Activated CD8-positive, alpha-beta T cell treated with anti-CD3 and anti-CD28 coated beads for 36 hours (primary cell): ENCODE data around the gene TAC3. TPM values are rescaled to one million over a fixed set of nuclear protein-coding genes. Genes with fewer than 3 reads are reported as not detected.
A peak's percentile ranks its signal among the peaks of the same experiment; 100 is the strongest.

Experiments
- ATAC-seq: fragments of 200-7000 bp; cut with Tn5 transposase; one replicate; pipeline ENCODE4 v1.10.0; 2021; ENCODE audit warnings: mild to moderate bottlenecking, moderate library complexity
- CTCF ChIA-PET: fragments of 350-600 bp; sonication (Branson Sonifier 250); formaldehyde crosslinking; loops from one replicate; lab custom pipeline; 2021; ENCODE audit warnings: antibody characterized with exemption; lab: Charles Lee
- POLR2A ChIA-PET: fragments of 350-600 bp; sonication (Branson Sonifier 250); formaldehyde crosslinking; loops from one replicate; lab custom pipeline; 2021; ENCODE audit warnings: antibody characterized with exemption; lab: Charles Lee
- DNase-seq: peaks from one replicate; pipeline ENCODE4 v3.0.0-alpha.2; 2020
- H3K27ac Mint-ChIP-seq: one replicate; pipeline ENCODE4 v1.8.0; 2021; ENCODE audit warnings: mild to moderate bottlenecking, mixed read lengths
- H3K27me3 Mint-ChIP-seq: one replicate; pipeline ENCODE4 v1.8.0; 2021; ENCODE audit warnings: mixed read lengths
- H3K36me3 Mint-ChIP-seq: one replicate; pipeline ENCODE4 v1.8.0; 2021; ENCODE audit warnings: low read depth, mixed read lengths
- H3K4me1 Mint-ChIP-seq: one replicate; pipeline ENCODE4 v1.8.0; 2021; ENCODE audit warnings: low read depth, mixed read lengths
- H3K4me3 Mint-ChIP-seq: one replicate; pipeline ENCODE4 v1.8.0; 2021; ENCODE audit warnings: mild to moderate bottlenecking, moderate library complexity, mixed read lengths
- H3K9me3 Mint-ChIP-seq: one replicate; pipeline ENCODE4 v1.8.0; 2021; ENCODE audit warnings: mixed read lengths
- intact Hi-C: fragments of 100-400 bp; cut with micrococcal nuclease; formaldehyde crosslinking; loops from one replicate; pipeline ENCODE4 v1.10.0; 2022
- total RNA-seq, 2 experiments: library from RNA; stranded (reverse); gene quantifications; one replicate each; pipeline ENCODE4 v1.2.3, GENCODE V29; 2021
- TF ChIP-seq, protein P1 (sequence below): fragments of 200-600 bp; IDR thresholded peaks from one replicate; pipeline ENCODE4 v1.8.0; 2022; ENCODE audit warnings: antibody characterized with exemption, mild to moderate bottlenecking

The TAC3 gene
- total RNA-seq, 2 experiments from 2014 or later, result 0.34 to 0.54 TPM

DNA sequence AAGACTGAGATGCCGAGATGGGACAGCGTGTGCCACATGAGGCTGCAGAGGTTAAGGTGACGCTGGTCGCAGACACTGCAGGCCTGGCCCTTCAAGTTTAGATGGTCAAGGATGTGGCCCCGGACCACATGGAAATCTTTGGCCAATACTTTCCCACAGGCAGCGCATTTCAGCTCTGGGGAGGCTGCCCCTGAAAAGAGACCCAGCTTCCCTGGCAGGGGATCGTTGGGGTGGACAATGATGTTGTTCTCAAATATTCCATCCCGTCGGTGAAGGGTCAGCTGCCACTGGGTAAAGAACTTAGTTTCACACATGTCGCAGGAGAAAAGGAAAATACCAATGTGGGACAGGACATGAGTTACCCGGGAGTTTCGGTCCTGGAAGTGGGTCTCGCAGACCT lies 12.9 kb downstream of the TAC3 start:
- intact Hi-C loops, result no loop called here
- Mint-ChIP-seq H3K36me3 (peaks cover 41% of the 10 kb centered on the region), H3K4me1 (peaks cover 64% of the 10 kb centered on the region), H3K27ac (no peak overlapping the region), H3K27me3 (no peaks in the 10 kb centered on the region), H3K4me3 (no peak overlapping the region), H3K9me3 (no peaks in the 10 kb centered on the region)
- POLR2A ChIA-PET, result interaction anchor here (1.1 to 4.9 kb wide), 6 partner anchors 9 to 276 kb away, joined by 3 to 25 read pairs (median 4); partner anchors contain the start of genes LRP1 and STAT6
- TF ChIP-seq, protein P1, sequence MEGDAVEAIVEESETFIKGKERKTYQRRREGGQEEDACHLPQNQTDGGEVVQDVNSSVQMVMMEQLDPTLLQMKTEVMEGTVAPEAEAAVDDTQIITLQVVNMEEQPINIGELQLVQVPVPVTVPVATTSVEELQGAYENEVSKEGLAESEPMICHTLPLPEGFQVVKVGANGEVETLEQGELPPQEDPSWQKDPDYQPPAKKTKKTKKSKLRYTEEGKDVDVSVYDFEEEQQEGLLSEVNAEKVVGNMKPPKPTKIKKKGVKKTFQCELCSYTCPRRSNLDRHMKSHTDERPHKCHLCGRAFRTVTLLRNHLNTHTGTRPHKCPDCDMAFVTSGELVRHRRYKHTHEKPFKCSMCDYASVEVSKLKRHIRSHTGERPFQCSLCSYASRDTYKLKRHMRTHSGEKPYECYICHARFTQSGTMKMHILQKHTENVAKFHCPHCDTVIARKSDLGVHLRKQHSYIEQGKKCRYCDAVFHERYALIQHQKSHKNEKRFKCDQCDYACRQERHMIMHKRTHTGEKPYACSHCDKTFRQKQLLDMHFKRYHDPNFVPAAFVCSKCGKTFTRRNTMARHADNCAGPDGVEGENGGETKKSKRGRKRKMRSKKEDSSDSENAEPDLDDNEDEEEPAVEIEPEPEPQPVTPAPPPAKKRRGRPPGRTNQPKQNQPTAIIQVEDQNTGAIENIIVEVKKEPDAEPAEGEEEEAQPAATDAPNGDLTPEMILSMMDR, result no peak
- CTCF ChIA-PET, result interaction anchor here (0.8 to 9.9 kb wide), 15 partner anchors 9 to 249 kb away, joined by 3 to 123 read pairs (median 11); partner anchors contain the start of gene STAT6
- no peak for ATAC-seq
- no peak for DNase-seq

- Mint-ChIP-seq H3K9me3 (no peaks in the 10 kb centered on the region), H3K27ac (no peak overlapping the region), H3K4me1 (peaks cover 54% of the 10 kb centered on the region), H3K27me3 (no peaks in the 10 kb centered on the region), H3K36me3 (peaks cover 45% of the 10 kb centered on the region), H3K4me3 (no peak overlapping the region)
- ChIA-PET CTCF (interaction anchor here (0.6 to 9.9 kb wide), 53 partner anchors 8 to 487 kb away, joined by 3 to 123 read pairs (median 4); partner anchors contain the start of genes HSD17B6, LRP1, PRIM1 and STAT6), POLR2A (interaction anchor here (0.8 to 4.9 kb wide), 3 partner anchors 64 to 110 kb away, joined by 3 to 25 read pairs (median 3); partner anchors contain the start of gene STAT6)
- intact Hi-C loops, result no loop called here
- peak; percentile 25 for ATAC-seq
- TF ChIP-seq, protein P1, result peak; percentile 84
- DNase-seq, result peak; percentile 84
Observed at GRCh38 chr12:57001448-57001906, 14.9 kb downstream of the TAC3 start.

DNA sequence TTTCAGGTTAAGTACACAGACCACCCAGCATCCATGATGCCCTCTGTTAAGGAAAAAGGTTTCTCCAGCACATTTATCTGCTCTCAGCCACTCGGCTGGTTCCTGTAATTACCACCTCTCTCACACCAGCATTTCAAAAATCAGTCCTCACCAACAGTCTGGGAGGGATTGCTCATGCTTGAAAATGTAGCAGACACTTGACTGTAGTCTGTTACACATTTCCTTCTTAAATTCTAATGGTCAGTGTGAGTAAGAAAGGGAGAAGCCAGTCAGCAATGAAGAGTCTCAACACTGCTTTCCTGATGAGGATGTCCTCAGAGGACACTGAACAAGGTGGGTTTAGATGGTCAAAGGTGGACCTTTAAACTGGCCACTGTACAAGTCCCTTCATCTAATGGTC lies 15.9 kb downstream of the TAC3 start:
- DNase-seq, result no peak
- Mint-ChIP-seq H3K9me3 (no peaks in the 10 kb centered on the region), H3K27me3 (no peaks in the 10 kb centered on the region), H3K4me3 (no peak overlapping the region), H3K36me3 (peaks cover 50% of the 10 kb centered on the region), H3K27ac (peak overlapping the region; percentile 2), H3K4me1 (peaks cover 52% of the 10 kb centered on the region)
- peak; percentile 29 for ATAC-seq
- CTCF ChIA-PET, result interaction anchor here (0.7 to 9.9 kb wide), 14 partner anchors 12 to 251 kb away, joined by 3 to 123 read pairs (median 16); partner anchors contain the start of genes LRP1 and STAT6
- TF ChIP-seq, protein P1, result no peak
- POLR2A ChIA-PET, result interaction anchor here (1.5 kb wide), 1 partner anchor 17 kb away, joined by 4 read pairs; the partner anchor contains the start of gene TAC3
- intact Hi-C loops, result no loop called here

DNA sequence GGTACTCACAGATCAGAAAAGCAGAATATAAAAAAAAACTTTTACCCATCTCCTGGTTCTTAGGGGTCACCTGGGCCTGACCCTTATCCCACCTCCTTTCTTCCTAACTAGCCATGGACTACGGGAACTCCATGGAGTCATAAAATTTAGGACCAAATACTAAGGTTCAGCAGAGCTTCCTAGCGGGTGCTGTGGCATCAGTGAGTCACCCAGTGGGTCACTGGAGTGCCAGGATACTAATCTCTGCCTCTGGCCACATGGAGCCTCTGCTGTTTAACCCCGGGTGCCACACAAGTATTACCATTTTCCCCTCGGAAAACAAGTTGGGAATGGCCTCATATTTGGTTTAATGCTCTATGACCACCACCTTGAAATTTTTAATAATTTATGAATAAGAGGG lies 16.9 kb downstream of the TAC3 start:
- ChIA-PET CTCF (interaction anchor here (1.0 to 9.9 kb wide), 9 partner anchors 9 to 241 kb away, joined by 3 to 123 read pairs (median 6); partner anchors contain the start of genes HSD17B6 and STAT6), POLR2A (interaction anchor here (0.8 to 1.5 kb wide), 3 partner anchors 13 to 112 kb away, joined by 3 to 7 read pairs (median 4); partner anchors contain the start of gene TAC3)
- TF ChIP-seq, protein P1, result no peak
- no peak for DNase-seq
- peaks cover 44% of the 10 kb centered on the region for H3K4me1 Mint-ChIP-seq
- H3K4me3 Mint-ChIP-seq, result no peak overlapping the region
- no peaks in the 10 kb centered on the region for H3K9me3 Mint-ChIP-seq
- intact Hi-C loops, result loop anchor here (10.0 kb wide), 1 partner anchor 365 kb away; the partner anchor contains the start of gene BAZ2A
- no peak for ATAC-seq
- H3K27me3 Mint-ChIP-seq, result no peaks in the 10 kb centered on the region
- peaks cover 49% of the 10 kb centered on the region for H3K36me3 Mint-ChIP-seq
- H3K27ac Mint-ChIP-seq, result no peak overlapping the region
